ENCODE measurements around the gene IQSEC1.

The IQSEC1 gene

GRCh38 chr3:13031621-13032020 is 41.6 kb downstream of the IQSEC1 start:
- DNase-seq (ENCODE audit: low read depth in 2 of 3, low spot score in 2 of 3), result no peak

GRCh38 chr3:13030684-13031083 is 42.5 kb downstream of the IQSEC1 start:
- DNase-seq (ENCODE audit: low read depth in 2 of 3, low spot score in 2 of 3), result no peak

DNA sequence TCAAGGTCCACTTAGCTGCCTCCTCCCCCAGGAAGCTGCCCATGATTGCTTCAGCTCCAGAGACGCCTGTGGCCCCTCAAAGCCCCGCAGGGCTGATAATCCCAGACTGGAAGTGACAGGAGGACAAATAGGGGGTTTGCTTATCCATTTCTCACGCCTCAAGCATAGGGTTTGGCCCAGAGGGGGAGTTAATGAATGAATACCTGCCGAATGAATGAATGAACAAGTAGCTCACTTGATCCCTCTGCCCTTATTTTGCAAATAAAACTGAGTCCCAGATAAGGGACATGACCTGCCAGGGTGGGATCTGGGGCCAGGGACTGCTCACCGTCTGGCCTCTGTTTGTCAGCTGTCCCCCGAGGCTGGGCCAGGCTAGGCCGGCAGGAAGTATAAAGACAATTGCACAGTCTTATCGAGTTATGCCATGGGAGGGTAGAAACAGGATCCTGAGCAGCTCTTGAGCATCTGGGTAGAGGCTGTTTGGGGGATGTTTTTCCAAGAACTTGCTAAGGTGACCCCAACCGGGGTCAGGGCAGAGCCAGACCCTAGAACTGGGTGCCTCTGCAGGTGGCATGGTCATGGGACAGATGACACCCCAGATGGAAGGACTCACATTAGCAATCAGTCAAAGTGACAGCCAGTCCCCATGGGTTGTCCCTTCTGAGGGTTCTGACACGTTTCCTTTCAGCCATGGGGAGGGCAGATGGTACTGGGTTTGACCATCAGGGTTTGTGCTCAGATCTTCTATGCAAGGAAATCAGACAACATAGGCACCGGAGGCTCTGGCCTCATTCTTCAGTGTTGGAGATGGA is 45.0 kb downstream of the IQSEC1 start:
- no peak for DNase-seq (ENCODE audit: low read depth in 2 of 3, low spot score in 2 of 3)

DNA sequence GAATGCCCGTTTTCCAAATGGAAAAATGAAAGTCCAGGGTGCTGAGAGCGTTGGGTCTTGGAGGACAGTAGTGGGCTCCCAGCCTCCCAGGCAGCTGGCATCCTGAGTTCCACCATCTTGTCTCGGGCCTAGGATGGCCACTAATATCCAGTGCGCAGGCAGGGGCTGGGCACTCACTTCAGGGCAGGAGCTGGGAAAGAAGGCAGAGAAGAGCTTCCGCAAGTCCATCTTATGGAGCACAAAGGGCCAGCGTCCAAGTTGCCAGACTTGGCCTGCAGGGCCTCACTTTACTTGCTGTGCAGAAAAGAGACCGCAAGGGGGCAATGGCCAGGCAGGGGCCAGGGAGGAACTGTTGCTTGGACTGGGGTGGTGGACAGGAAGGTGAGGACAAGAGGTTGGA is 46.1 kb downstream of the IQSEC1 start:
- no peak for DNase-seq (ENCODE audit: low read depth in 2 of 3, low spot score in 2 of 3)

DNA sequence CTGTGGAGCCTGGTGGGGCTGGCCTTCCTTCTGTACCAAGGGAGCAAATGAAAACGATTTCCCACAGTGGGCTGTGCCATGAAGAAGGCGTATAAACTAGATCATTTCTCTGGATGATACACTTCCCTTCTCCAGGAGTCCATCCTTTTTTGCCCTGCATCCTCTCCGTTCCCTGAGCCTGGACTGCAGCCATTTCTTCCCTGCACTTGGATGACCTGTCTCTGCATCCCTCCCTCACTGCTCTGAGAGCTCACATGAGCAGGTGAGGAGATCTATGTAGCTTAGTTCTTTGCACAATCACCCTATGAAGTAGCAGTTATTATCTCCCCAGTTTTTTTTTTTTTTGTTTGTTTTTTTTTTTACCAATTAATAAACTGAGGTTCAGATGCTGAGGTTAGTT is 46.7 kb downstream of the IQSEC1 start:
- DNase-seq (ENCODE audit: low read depth in 2 of 3, low spot score in 2 of 3), result no peak

- DNase-seq (ENCODE audit: low read depth in 2 of 3, low spot score in 2 of 3), result no peak
Measured at GRCh38 chr3:13025778-13026518, 47.3 kb downstream of the IQSEC1 start.

GRCh38 chr3:13025090-13025489 is 48.1 kb downstream of the IQSEC1 start:
- DNase-seq (ENCODE audit: low read depth in 2 of 3, low spot score in 2 of 3), result no peak

DNA sequence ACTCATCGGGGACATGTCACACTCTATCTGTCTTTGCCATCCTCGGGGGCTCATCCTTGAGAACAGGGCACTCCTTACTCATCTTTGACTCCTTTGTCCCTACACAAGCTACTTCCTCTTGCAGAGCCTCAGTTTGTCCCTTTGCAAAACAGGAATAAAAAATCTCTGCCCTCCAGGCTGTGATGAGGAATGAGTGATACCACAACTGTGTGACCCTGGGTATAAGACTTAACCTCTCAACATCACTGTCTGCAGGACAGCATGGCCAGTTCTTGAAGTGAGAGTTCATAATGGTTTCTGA is 48.5 kb downstream of the IQSEC1 start:
- no peak for DNase-seq (ENCODE audit: low read depth in 2 of 3, low spot score in 2 of 3)

DNA sequence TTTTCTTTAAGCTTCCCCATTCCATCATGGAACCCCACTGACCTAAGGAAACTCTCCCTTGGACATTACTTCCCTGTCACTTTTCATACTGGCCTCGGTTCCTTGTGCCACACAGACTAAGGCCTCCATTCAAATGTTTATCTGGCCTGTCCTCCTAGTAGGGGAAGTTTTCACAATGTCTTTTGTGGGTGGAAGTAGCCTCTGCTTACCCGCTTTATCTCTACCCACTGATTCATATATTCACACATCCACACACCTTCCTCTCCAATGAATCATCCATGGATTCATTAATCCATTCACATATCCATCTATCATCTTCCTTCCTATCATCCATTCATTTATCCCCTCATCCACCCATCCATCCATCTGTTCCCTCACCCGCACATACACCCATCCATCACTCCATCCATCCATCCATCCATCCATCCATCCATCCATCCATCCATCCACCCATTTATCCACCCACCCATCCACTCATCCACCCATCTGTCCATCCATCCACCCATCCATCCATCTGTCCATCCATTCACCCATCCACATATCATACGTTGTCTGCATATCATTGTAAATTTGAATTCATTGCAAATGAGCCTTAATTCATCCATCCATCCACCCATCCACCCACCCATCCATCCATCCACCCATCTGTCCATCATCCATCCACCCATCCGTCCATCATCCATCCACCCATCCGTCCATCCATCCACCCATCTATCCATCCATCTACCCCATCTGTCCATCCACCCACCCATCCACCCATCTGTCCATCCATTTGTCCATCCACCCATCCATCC is 49.1 kb downstream of the IQSEC1 start:
- DNase-seq (ENCODE audit: low read depth in 2 of 3, low spot score in 2 of 3), result no peak

DNA sequence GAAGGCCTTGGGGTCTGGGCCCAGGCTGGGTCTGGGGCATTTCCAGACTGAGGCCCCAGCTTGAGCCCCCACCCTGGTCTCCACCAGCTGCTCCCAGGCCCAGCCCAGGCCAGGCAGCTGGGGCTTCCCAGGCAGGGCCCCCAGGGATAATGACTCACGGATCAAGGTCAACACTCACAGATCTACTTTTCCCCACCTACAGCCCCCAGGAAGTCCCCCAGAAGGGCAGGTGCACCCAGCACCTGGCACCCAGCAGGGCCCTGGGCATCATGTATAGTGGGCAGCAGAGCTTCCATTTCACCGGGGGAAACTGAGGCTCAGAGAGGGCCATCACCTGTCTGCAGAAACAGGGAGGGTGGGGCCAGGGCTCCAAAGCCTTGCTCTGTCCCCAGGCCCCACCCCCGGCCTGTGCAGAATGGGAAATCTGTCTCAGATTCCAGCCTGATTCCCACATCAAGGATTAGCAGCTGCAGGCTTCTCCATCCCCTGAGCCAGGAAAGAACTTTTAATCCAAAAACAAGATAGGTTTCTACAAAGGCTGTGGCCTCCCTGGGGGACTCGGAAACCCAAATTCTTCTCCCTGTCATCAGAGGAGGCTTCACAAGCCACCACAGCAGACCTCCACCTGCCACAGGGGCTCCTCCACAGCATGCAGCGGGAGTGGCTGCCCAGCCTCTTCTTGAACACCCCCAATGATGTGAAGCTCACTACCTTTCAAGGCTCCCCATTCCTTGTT is 49.8 kb downstream of the IQSEC1 start:
- DNase-seq (ENCODE audit: low read depth in 2 of 3, low spot score in 2 of 3), result no peak

DNA sequence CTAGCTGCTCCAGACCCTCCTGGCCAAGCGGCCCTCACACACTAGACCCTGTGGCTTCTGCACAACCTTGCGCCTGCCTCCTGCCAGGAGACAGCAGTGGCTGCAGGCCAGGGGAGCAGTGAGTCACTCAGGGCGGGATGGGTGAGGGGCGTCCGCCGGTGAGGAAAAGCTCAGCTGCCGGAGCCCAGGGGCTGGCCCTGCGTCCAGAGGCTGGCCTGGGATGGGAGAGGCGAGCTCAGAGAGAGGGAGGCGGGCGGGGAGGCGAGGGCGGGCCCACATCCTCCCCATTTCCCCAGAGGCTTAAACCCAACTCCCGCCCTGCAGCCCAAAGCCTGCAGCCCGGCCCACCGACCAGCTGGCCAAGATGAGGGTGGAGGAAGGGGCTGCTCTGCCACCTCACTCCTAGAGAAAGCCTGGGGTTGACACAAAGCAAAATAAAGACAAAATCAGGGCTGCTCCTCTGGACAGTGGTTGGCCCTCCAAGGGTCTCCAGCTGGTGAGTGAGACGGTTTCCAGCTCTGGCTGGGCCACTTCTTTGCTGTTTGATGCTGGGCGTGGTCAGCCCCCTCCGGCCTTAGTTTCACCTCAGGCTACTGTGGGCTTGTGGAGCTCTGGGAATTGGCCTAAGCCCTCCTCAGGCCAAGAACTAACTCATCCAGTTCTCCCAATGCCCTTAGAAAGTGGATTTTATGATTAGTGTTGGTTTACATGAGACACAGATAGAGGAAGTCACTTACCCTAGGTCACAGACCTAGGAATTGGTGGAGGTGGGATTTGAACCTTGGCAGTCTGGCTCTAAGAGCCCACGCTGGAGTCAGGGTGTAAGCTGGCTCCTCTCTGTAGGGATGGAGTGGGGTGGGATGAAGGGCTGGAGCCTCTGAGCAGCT is 50.6 kb downstream of the IQSEC1 start:
- DNase-seq (ENCODE audit: low read depth in 2 of 3, low spot score in 2 of 3), result no peak

DNA sequence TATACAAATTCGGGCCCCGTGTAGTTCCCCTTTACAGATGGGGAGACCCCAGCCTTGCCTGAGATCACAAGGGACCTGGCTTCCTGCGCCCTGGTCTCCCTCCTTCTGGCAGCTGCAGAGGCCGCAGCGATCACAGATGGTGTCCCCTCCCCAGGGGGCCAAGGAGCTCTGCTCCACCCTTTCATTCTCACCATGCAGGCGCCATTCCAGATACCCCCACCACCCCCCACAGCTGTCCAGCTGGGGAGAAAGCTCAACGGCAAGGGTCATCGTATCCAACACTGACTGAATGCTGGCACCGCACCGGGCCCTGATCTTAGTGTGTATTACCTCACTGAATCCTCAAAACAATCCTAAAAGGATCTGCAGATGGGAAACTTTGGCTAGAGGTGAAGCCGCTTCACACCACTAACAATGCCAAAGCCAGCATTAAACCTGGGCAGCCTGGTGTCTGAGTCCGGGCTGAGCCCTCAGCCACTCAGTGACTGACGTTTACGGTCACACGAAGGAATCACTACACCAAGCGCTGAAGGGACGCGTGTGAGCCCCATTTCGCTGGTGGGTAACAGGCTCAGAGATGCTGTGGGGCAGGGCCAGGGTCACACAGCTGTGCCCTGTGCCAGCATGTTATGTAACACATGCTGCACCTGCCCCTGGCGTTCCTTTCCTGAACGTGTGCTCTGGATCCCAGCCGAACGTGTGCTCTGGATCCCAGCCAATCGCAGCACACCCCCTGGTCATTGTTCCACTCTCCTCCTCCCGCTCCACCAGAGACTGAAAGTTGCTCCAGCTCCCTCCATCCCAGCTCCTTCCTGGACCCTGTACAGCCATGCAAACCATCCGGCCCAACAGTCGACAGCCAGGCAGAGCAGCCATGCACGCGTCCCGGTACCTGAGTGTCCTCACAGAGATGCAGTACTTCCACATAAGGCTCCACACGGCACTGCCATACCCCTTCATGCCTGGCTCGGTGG is 51.8 kb downstream of the IQSEC1 start:
- no peak for DNase-seq (ENCODE audit: low read depth in 2 of 3, low spot score in 2 of 3)

DNA sequence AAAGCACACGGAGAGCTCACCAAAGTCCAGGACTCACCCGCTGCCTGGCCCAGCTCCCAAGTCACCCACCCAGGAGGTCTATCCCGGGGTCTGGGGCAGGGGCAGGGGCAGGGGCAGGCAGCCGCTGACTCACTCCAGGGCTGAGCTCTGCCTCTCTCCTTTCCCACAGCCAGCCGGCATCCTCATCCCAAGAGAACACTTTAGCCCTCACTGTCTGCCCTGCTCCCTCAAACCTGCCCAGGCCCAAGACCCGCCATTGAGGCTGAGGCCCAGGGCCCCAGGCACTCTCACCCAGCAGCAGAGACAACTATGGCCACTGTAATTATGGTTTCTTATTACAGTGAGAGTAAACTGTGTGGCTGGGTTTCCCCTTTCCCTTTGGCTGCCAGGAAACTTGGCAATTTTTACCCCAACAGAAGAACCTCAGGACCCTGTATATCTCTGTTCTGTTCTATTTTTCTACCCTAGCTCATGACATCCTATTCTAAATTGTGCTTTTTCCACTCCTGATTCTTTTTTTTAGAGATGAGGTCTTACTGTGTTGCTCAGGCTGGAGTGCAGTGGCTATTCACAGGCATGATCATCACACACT is 53.0 kb downstream of the IQSEC1 start:
- no peak for DNase-seq (ENCODE audit: low read depth in 2 of 3, low spot score in 2 of 3)

DNA sequence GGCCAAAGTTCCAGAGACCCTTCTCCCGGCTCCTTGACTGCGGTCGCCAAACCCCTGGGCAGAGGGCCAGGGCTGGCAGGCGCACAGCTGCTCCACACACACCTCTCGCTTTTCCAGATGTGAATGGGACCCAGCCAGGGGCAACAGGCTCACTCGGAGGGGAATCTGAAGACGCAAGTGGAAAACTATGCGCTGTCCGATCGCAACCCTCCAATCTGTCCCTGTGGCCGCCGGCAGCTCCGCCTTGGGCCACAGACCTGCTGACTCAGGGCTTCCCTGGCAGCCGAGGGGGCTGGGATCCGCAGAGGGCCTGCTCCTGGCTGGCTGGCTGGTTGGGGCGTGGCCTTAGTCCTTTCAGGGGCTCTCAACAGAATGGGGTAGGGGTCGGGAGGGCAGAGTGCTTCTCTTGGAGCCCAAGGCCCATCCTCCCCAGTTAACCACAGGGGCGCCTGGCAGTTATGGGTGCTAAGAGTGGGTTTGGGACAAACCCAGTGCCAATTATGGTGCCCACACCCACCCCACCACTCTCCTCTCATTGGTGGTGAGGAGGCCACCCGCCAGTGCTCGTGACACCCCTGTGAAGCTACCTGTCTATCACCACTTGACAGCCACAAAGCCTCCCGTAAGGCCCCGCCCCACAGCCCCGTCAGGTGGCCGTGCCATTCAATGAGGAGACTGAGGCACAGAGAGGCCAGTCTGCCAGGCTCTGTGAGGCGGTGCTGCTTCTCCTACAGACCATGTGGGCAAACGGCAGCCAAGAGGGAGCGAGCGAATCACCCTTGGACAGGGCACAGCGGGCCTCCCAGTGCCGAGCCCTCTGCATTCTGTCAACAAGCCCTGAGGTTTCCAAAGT is 53.8 kb downstream of the IQSEC1 start:
- no peak for DNase-seq (ENCODE audit: low read depth in 2 of 3, low spot score in 2 of 3)

DNA sequence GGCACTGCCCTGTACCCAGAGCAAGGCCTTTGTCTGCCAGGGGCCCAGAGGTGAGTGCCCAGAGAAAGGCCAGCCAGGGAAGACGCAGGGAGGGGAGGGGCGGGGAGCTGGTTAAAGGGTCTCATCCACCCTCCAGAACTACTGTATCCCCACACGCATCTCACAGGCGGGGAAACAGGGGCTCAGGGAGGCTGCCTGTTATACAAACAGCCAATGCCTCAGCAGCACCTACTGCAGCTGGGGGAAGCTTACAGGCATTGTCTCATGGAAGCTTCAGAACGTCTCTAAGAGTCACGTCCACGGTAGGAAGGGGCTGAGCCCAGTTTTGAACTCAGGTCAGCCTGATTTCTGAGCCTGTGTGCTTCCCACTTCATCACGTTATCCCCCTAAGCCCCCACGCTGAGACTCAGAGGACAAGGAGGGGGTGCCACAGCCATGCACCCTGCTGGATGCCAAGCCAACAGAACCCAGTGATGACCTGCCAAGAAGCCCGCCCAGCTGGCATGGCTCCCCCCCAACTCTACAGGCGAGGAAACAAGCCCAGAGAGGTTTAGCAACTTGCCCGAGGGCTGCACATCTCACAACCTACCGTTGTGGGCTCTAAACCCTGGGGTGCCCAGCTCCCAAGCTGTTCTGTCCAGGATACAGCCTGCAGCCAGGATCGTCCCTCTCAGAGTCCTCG is 54.5 kb downstream of the IQSEC1 start:
- no peak for DNase-seq (ENCODE audit: low read depth in 2 of 3, low spot score in 2 of 3)

DNA sequence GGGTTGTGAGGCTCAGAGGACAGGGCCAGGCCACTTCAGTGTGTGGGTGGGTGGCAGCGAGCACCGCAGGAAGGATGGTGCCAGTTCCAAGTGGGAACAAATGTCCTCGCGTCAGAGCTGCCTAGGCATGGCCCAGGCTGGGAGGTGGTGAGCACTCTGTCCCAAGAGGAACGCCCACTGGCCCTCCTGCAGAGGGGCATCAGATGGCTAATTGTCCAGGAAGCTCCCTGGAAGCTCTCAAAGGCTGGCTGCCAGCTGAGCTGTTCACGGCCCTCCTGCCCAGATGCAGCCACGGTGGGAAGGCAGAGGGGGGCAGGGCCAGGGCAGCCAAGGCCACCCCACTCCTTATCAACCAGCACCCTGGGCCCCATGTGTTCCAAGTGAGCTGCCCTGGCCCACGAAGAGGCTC is 55.2 kb downstream of the IQSEC1 start:
- no peak for DNase-seq (ENCODE audit: low read depth in 2 of 3, low spot score in 2 of 3)

GRCh38 chr3:13017361-13018042 is 55.7 kb downstream of the IQSEC1 start:
- DNase-seq (ENCODE audit: low read depth in 2 of 3, low spot score in 2 of 3), result no peak

All from activated CD8-positive, alpha-beta memory T cell treated with anti-CD3 and anti-CD28 coated beads for 48 hours (primary cell).